ENCODE data around the gene HOXB5. TPM values are rescaled to one million over a fixed set of nuclear protein-coding genes. Genes with fewer than 3 reads are reported as not detected.

The HOXB5 gene
- total RNA-seq, 1 donor from 2014 or later = 2.1 TPM

GRCh38 chr17:48589060-48589830 is 4.3 kb downstream of the HOXB5 start:
- no peak for DNase-seq (ENCODE audit: low spot score, unreplicated experiment)
- H3K4me1 Mint-ChIP-seq (ENCODE audit: low read depth) = peaks cover 4% of the 10 kb centered on the region
- no peaks in the 10 kb centered on the region for H3K9me3 Mint-ChIP-seq (ENCODE audit: low read depth)
- peaks cover 100% of the 10 kb centered on the region for H3K27me3 Mint-ChIP-seq
- peaks cover 1% of the 10 kb centered on the region for H3K36me3 Mint-ChIP-seq (ENCODE audit: insufficient read depth)
- no peak for TF ChIP-seq CTCF (IDR thresholded peaks at IDR 0.05; ENCODE audit: unreplicated experiment)
- H3K4me3 Mint-ChIP-seq (ENCODE audit: low read depth) = peak overlapping the region; percentile 61
- peak overlapping the region; percentile 79 for H3K27ac Mint-ChIP-seq

DNA sequence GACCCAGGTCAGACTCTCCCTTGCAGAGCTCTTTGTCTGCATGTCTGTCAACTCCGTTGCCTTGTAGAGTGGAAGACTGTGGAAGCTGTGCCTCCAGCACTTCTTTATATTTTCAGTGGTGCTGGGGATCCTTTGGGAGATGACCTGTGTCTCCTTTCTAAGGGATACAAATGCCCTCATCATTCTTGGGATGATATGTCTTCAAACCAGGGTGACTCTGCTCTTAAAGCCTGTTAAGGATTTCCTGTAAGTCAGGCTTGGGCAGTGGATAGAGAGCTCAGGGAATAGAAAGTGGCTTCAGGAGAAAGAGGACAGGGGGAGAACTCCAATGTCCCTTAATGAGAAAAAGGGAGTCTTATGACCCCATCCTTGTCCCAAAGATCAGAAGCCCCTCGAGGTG is 5.1 kb downstream of the HOXB5 start:
- peaks cover 100% of the 10 kb centered on the region for H3K27me3 Mint-ChIP-seq
- H3K36me3 Mint-ChIP-seq (ENCODE audit: insufficient read depth) = peaks cover 1% of the 10 kb centered on the region
- no peaks in the 10 kb centered on the region for H3K9me3 Mint-ChIP-seq (ENCODE audit: low read depth)
- DNase-seq (ENCODE audit: low spot score, unreplicated experiment) = no peak
- H3K4me3 Mint-ChIP-seq (ENCODE audit: low read depth) = peak overlapping the region; percentile 61
- peaks cover 4% of the 10 kb centered on the region for H3K4me1 Mint-ChIP-seq (ENCODE audit: low read depth)
- peak overlapping the region; percentile 69 for H3K27ac Mint-ChIP-seq
- TF ChIP-seq CTCF (IDR thresholded peaks at IDR 0.05; ENCODE audit: unreplicated experiment) = no peak

GRCh38 chr17:48588074-48588415 is 5.5 kb downstream of the HOXB5 start:
- TF ChIP-seq CTCF (IDR thresholded peaks at IDR 0.05; ENCODE audit: unreplicated experiment) = no peak
- Mint-ChIP-seq H3K4me3 (ENCODE audit: low read depth) (peak overlapping the region; percentile 63), H3K36me3 (ENCODE audit: insufficient read depth) (peaks cover 1% of the 10 kb centered on the region), H3K27me3 (peaks cover 100% of the 10 kb centered on the region), H3K27ac (no peak overlapping the region), H3K9me3 (ENCODE audit: low read depth) (no peaks in the 10 kb centered on the region), H3K4me1 (ENCODE audit: low read depth) (peaks cover 4% of the 10 kb centered on the region)
- DNase-seq (ENCODE audit: low spot score, unreplicated experiment) = no peak

GRCh38 chr17:48587276-48588073 is 6.1 kb downstream of the HOXB5 start:
- Mint-ChIP-seq H3K4me1 (ENCODE audit: low read depth) (peaks cover 4% of the 10 kb centered on the region), H3K4me3 (ENCODE audit: low read depth) (peak overlapping the region; percentile 63), H3K36me3 (ENCODE audit: insufficient read depth) (peaks cover 1% of the 10 kb centered on the region), H3K27me3 (peaks cover 100% of the 10 kb centered on the region), H3K27ac (no peak overlapping the region), H3K9me3 (ENCODE audit: low read depth) (no peaks in the 10 kb centered on the region)
- TF ChIP-seq CTCF (IDR thresholded peaks at IDR 0.05; ENCODE audit: unreplicated experiment) = no peak
- DNase-seq (ENCODE audit: low spot score, unreplicated experiment) = no peak

GRCh38 chr17:48586355-48587258 is 7.0 kb downstream of the HOXB5 start:
- Mint-ChIP-seq H3K4me3 (ENCODE audit: low read depth) (peak overlapping the region; percentile 63), H3K36me3 (ENCODE audit: insufficient read depth) (peaks cover 1% of the 10 kb centered on the region), H3K9me3 (ENCODE audit: low read depth) (no peaks in the 10 kb centered on the region), H3K27ac (no peak overlapping the region), H3K27me3 (peaks cover 100% of the 10 kb centered on the region), H3K4me1 (ENCODE audit: low read depth) (peaks cover 4% of the 10 kb centered on the region)
- no peak for TF ChIP-seq CTCF (IDR thresholded peaks at IDR 0.05; ENCODE audit: unreplicated experiment)
- no peak for DNase-seq (ENCODE audit: low spot score, unreplicated experiment)

All from progenitor cell of endocrine pancreas (in vitro differentiated cells).